Placental pericyte (primary cell): Measurements from ENCODE around the gene SP7. TPM values are rescaled to one million over a fixed set of nuclear protein-coding genes. Genes with fewer than 3 reads are reported as not detected.

Experiments
- total RNA-seq: library from RNA; depleted of rRNA; stranded (reverse); fragments of >200 nt; gene quantifications from 2 replicates; pipeline ENCODE4 v1.2.3, GENCODE V29; 2012

The SP7 gene
- total RNA-seq = not detected in 2 replicates

DNA sequence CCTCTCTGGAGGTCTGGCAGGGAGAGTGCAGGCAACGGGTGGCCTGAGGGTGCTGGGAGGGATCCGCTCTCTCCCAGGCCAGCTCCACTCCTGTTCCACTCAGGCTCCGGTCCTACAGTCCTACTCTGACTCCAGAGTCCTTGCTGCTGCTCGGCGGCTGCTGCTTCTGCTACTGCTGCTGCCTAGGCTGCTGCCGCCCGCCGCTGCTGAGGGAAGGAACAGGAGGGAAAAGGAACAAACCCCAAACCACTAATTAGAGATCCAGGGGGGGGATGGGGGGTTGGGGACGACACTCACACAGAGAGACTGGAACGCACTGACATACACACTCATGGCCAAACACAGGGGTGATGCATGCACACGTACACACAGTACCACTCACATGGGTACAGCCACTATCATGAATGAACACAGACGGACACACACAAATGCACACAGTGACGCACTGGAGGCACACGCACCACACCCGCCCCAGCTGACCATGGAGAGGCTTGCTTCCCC, at the start of gene SP7:
Gene SP7 (minus strand): TSS at position 174 of the 501 bp plus-strand sequence. CDS start 708 bp downstream, outside the sequence.

DNA sequence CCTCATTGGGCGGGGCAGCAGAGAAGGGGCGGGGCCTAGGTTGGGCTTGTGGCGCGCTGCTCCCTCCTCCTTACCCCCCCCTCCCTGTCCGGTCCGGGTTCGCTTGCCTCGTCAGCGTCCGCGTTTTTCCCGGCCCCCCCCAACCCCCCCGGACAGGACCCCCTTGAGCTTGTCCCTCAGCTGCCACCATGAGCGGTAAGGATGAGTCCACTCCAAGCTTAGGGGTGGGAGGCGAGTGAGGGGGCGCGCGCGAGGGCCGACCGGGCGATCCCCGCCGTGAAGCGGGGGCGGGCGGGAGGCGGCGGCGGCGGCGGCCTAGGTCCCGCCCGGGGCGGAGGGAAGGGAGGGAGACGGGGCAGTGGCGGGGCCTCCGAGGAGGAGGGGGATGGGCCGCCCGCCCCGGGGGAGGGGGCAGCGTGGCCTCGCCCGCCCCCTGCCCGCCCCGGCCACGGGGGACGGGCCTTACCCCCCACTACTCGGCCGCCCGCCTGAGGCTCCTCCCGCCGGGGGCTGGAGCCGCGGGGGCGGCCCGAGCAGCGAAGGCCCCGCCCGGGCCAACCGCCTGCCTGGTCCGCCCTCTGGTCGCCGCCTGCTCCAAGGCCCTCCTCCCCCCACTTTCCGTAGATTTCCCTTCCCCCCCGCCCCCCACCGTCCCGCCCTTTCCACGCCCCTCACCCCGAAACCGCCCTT, 44.1 kb upstream of the SP7 start, which contains the start of gene SP1:
Gene SP1 (plus strand): TSS at position 73 of the 690 bp plus-strand sequence. CDS start 116 bp downstream, at position 189.

DNA sequence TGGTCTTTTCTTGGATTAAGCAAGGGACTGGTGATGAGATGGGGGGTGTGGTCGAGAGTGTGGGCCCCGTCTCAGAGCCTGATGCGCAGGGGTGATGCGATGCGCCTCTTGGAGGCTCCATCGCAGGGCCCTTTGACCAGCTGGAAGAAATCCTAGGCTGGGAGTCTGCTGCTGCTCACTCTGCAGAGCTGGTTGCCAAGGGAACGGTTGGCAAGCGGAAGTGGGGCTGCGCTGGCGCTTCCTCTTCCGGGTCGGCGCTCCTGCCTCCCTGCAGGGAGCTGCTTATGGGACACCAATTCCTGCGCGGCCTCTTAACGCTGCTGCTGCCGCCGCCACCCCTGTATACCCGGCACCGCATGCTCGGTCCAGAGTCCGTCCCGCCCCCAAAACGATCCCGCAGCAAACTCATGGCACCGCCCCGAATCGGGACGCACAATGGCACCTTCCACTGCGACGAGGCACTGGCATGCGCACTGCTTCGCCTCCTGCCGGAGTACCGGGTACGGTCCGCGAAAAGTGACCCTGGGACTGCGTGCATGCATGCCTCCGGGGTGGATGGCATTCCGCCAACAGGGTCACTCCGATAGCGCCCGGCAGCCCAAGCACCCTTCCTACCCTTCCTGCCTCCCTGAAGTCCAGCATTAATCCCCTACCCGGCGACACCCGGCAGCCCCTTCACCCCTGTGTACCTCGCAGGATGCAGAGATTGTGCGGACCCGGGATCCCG, 36.5 kb downstream of the SP7 start, which contains the start of gene MYG1:
Gene MYG1 (plus strand): TSS at position 242 of the 727 bp plus-strand sequence. CDS start 43 bp downstream, at position 285.

DNA sequence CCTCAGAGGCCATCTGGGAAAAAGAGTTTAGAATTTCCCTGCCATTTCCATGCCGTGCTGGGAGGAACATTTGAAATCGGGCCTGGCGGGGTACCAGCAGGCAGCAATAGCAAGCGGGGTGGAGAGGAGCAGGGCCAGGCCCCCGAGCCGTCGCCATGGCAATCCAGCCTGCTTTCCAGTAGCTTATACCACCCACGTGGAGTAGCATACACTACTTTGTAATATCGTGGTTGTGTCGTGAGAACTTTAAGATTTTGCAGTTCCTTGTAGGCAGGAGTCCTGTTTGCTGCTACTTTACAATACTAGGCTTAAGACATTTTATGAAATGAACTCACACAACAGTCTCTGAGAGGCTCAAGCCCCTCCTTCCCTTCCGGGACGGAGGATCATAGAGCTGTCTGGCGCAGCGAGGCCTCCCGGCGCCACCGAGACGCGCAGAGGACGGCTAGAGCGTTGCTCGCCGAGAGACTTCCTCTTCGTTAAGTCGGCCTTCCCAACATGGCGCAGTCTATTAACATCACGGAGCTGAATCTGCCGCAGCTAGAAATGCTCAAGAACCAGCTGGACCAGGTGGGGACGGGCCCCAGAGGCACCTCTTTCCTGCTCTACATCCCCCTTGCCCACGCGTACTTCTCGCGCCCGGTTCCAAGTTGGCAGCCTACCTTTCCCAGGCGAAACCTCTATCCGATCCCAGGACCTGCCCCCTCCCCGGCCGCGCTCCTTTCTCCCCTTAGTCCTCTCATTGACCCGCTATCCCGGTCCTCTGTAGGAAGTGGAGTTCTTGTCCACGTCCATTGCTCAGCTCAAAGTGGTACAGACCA, 40.9 kb downstream of the SP7 start, which contains the start of gene PFDN5:
Gene PFDN5 (plus strand): TSS at position 473 of the 821 bp plus-strand sequence. CDS start 26 bp downstream, at position 499.

Other genes starting within 250 kb of the SP7 start
- 160 and 250 TPM in 2 replicates for gene IGFBP6, start 238.7 kb downstream of the SP7 start, total RNA-seq
- gene SOAT2, start 232.9 kb downstream of the SP7 start, total RNA-seq = not detected in 2 replicates
- gene ZNF740, start 155.6 kb downstream of the SP7 start, total RNA-seq = 8.6 and 15.5 TPM in 2 replicates
- 3.5 and 5.9 TPM in 2 replicates for gene CSAD, start 155.4 kb downstream of the SP7 start, total RNA-seq
- under 0.01 and 0.29 TPM in 2 replicates for gene ITGB7, start 129.1 kb downstream of the SP7 start, total RNA-seq
- 18.2 and 23.9 TPM in 2 replicates for gene RARG, start 104.1 kb downstream of the SP7 start, total RNA-seq
- 0.66 and 19.0 TPM in 2 replicates for gene ESPL1, start 68.1 kb downstream of the SP7 start, total RNA-seq
- 180 and 363 TPM in 2 replicates for gene PFDN5, start 40.8 kb downstream of the SP7 start, total RNA-seq
- 53.1 and 74.2 TPM in 2 replicates for gene MYG1, start 36.7 kb downstream of the SP7 start, total RNA-seq
- 39.4 and 64.6 TPM in 2 replicates for gene AAAS, start 14.7 kb downstream of the SP7 start, total RNA-seq
- gene SP1, start 43.8 kb upstream of the SP7 start, total RNA-seq = 40.3 and 62.7 TPM in 2 replicates
- 0.44 TPM in 1 of 2 replicates, not detected in the other for gene AMHR2, start 87.5 kb upstream of the SP7 start, total RNA-seq
- gene PRR13, start 105.4 kb upstream of the SP7 start, total RNA-seq = 58.6 and 60.4 TPM in 2 replicates
- 257 and 391 TPM in 2 replicates for gene PCBP2, start 115.7 kb upstream of the SP7 start, total RNA-seq
- gene MAP3K12, start 163.1 kb upstream of the SP7 start, total RNA-seq = 38.5 and 50.6 TPM in 2 replicates
- gene TARBP2, start 164.9 kb upstream of the SP7 start, total RNA-seq = 53.4 and 65.9 TPM in 2 replicates
- not detected in 2 replicates for gene NPFF, start 171.1 kb upstream of the SP7 start, total RNA-seq